Keratinocyte (primary cell): ENCODE data around the gene ACSS1.

ENCODE experiments used
- CTCF ChIP-seq, 3 experiments: IDR thresholded peaks in 1 of 3; conservative IDR thresholded peaks in 1 of 3; optimal IDR thresholded peaks in 1 of 3; 2 replicates in 2 of 3; 3 replicates in 1 of 3; pipeline versions ENCODE3 to v1.5.1; 2011; ENCODE audit warnings: low read length in 3 of 3, mild to moderate bottlenecking in 3 of 3, moderate library complexity in 2 of 3, control low read depth in 1 of 3, inconsistent platforms in 1 of 3; ENCODE audit not compliant: insufficient read depth in 2 of 3; ENCODE audit errors: extremely low read depth in 1 of 3
- EZH2 ChIP-seq: IDR thresholded peaks from one replicate; pipeline ENCODE4 v1.6.1; 2012; ENCODE audit warnings: inconsistent platforms, mild to moderate bottlenecking, low read length, moderate library complexity

- TF ChIP-seq CTCF (optimal IDR thresholded peaks at IDR 0.05 in 1 of 3, IDR thresholded peaks at IDR 0.05 in 1 of 3, conservative IDR thresholded peaks at IDR 0.05 in 1 of 3; ENCODE audit: extremely low read depth in 1 of 3, insufficient read depth in 2 of 3, low read length in 3 of 3) (no peak), EZH2 (no peak)
Observed at GRCh38 chr20:25047766-25048165, 10.2 kb downstream of the ACSS1 start.
